ENCODE results near the gene PNMA5.
"Not testable (repeated sequence)": the region's sequence is repeated elsewhere in the genome, so short reads cannot be mapped to it uniquely, and the experiment has no call there.

DNA sequence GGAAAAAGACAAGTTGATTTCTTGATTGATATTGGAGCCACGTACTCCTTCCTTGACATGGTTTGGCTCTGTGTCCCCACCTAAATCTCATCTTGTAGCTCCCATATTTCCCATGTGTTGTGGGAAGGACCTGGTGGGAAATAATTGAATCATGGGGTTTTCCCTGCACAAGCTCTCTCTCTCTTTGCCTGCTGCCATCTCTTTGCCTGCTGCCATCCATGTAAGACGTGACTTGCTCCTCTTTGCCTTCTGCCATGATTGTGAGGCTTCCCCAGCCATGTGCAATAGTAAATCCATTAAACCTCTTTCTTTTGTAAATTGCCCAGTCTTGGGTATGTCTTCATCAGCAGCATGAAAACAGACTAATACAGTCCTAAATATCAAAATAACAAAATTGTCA, 8.3 kb upstream of the PNMA5 start:
- not testable (repeated sequence) for TF ChIP-seq POLR2A (IDR thresholded peaks at IDR 0.05; ENCODE audit: low read depth, low read length); POLR2AphosphoS5 (IDR thresholded peaks at IDR 0.05; ENCODE audit: low read depth, low read length); SPI1 (IDR thresholded peaks at IDR 0.05; ENCODE audit: low read depth, low read length); TAF1 (IDR thresholded peaks at IDR 0.05; ENCODE audit: low read depth, low read length); POU2F2 (IDR thresholded peaks at IDR 0.05; ENCODE audit: low read depth, low read length); PAX5 (IDR thresholded peaks at IDR 0.05; ENCODE audit: insufficient read depth, low read length, severe bottlenecking)

Data from GM12891 (cell line).